ENCODE measurements around the gene JAZF1.

GRCh38 chr7:28106321-28106829 lies 74.2 kb downstream of the JAZF1 start:
- TF ChIP-seq CTCF (conservative IDR thresholded peaks at IDR 0.05) (no peak), EZH2 (IDR thresholded peaks at IDR 0.05; ENCODE audit: low read depth) (no peak)

Measured in PC-9 (cell line).